Stomach (tissue), 9 donors: Measurements from ENCODE around the gene SARS1. TPM values are rescaled to one million over a fixed set of nuclear protein-coding genes. Genes with fewer than 3 reads are reported as not detected.

Experiments
- DNase-seq, 2 donors: peaks; one replicate each; pipeline versions ENCODE4 v3.0.0 to v3.0.0-alpha.2; 2013 to 2019
- H3K27ac ChIP-seq, 5 donors: fragments of 200-600 bp in 4 of 5; sonication (generic) in 4 of 5; one replicate each; pipeline ENCODE4 v1.5.1; 2013 to 2019; ENCODE audit warnings: mild to moderate bottlenecking in 1 of 5, moderate library complexity in 1 of 5
- H3K27me3 ChIP-seq, 3 donors: fragments of 200-600 bp; sonication (generic); one replicate each; pipeline ENCODE4 v1.5.1; 2017 to 2019; ENCODE audit warnings: mixed run types in 1 of 3
- H3K36me3 ChIP-seq, 4 donors: fragments of 200-600 bp; sonication (generic); 1 replicate in 3 of 4; 2 replicates in 1 of 4; pipeline ENCODE4 v1.5.1; 2016 to 2019
- H3K4me1 ChIP-seq, 4 donors: fragments of 200-600 bp; sonication (generic); one replicate each; pipeline ENCODE4 v1.5.1; 2016 to 2019
- H3K4me3 ChIP-seq, 4 donors: fragments of 200-600 bp; sonication (generic) in 3 of 4; one replicate each; pipeline ENCODE4 v1.5.1; 2016 to 2019; ENCODE audit warnings: mild to moderate bottlenecking in 1 of 4
- H3K9me3 ChIP-seq, 4 donors: fragments of 200-600 bp; sonication (generic); one replicate each; pipeline ENCODE4 v1.5.1; 2016 to 2019
- CTCF ChIP-seq, 7 experiments: fragments of 450-650 bp in 4 of 7; fragments of 200-600 bp in 3 of 7; sonication (generic) in 3 of 7; IDR thresholded peaks; one replicate each; pipeline ENCODE4 v1.5.1; 2016 to 2019; ENCODE audit warnings: antibody characterized with exemption in 7 of 7, control low read depth in 2 of 7, mild to moderate bottlenecking in 1 of 7
- EP300 ChIP-seq: sonication (generic); formaldehyde crosslinking; IDR thresholded peaks from one replicate; pipeline ENCODE4 v1.6.1; 2017; ENCODE audit warnings: antibody characterized with exemption
- POLR2A ChIP-seq, 4 donors: fragments of 450-650 bp; IDR thresholded peaks; one replicate each; pipeline ENCODE4 v1.6.1; 2016; ENCODE audit warnings: antibody characterized with exemption in 4 of 4, control low read depth in 2 of 4, mild to moderate bottlenecking in 1 of 4, moderate library complexity in 1 of 4
- POLR2AphosphoS5 ChIP-seq, 3 donors: sonication (generic); formaldehyde crosslinking; IDR thresholded peaks; one replicate each; pipeline ENCODE4 v1.6.1; 2016; ENCODE audit warnings: antibody characterized with exemption in 3 of 3
- WGBS, 5 donors: extraction: QIAGEN DNeasy Blood & Tissue Kit in 3 of 5; methylation state at CpG; one replicate each; pipeline versions ENCODE4 v1.1.5 to v1.1.7; 2013 to 2018; 5-methylcytosine and 5-hydroxymethylcytosine counted together
- intact Hi-C: fragments of 100-400 bp; cut with DNase I; formaldehyde crosslinking; loops from one replicate; pipeline ENCODE4 v1.15.1; 2023; ENCODE audit warnings: low total_unique reads
- polyA plus RNA-seq, 3 donors: library from polyadenylated mRNA; stranded (reverse); fragments of 200-250 nt; gene quantifications; one replicate each; pipeline ENCODE4 v1.2.3, GENCODE V29; 2013
- total RNA-seq, 5 donors: library from RNA; depleted of rRNA; stranded (reverse); fragments of >200 nt; gene quantifications; one replicate each; pipeline versions ENCODE4 v1.1.0 to v1.2.3, GENCODE V29; 2014 to 2016
- donor health status: healthy with polysubstance abuse.
- donor health status: Bipolar disorder and iron deficiency.
- donor health status: healthy.

SARS1 gene
- total and polyA plus RNA-seq, 8 donors = 80.8 to 232 (median 110) TPM

GRCh38 chr1:109277434-109278204 is 63.9 kb downstream of the SARS1 start:
- no peaks in the 10 kb centered on the region for H3K27me3 ChIP-seq
- DNase-seq = peak; percentile 84 to 94
- H3K4me1 ChIP-seq = peaks cover 36 to 70% (median 39%) of the 10 kb centered on the region in 4 donors
- intact Hi-C loops = loop anchor here (5.0 kb wide), 1 partner anchor 120 kb away; the partner anchor contains the start of gene SORT1
- no peaks in the 10 kb centered on the region for H3K9me3 ChIP-seq
- peak overlapping the region in 3 of 5 donors; percentile 1 to 36 (median 5) for H3K27ac ChIP-seq
- no peak overlapping the region for H3K4me3 ChIP-seq
- TF ChIP-seq EP300 (no peak), POLR2A (IDR thresholded peaks at IDR 0.05) (no peak), POLR2AphosphoS5 (IDR thresholded peaks at IDR 0.05) (peak in 1 of 3 donors; percentile 65), CTCF (IDR thresholded peaks at IDR 0.05) (peak in 5 of 7 experiments; percentile 88 to 94 (median 93))
- H3K36me3 ChIP-seq = peaks cover 0 to 11% (median 1%) of the 10 kb centered on the region in 4 donors
- WGBS, 5 donors = 60 to 72% (median 61%) methylated on average over 5 to 7 of the region's 7 CpGs

GRCh38 chr1:109279615-109280278 is 66.0 kb downstream of the SARS1 start:
- WGBS, 5 donors = 85 to 94% (median 92%) methylated on average over 5 of the region's 5 CpGs
- no peak for DNase-seq
- Histone ChIP-seq H3K27ac (no peak overlapping the region), H3K4me1 (peaks cover 32 to 61% (median 39%) of the 10 kb centered on the region in 4 donors), H3K9me3 (no peaks in the 10 kb centered on the region), H3K4me3 (no peak overlapping the region), H3K36me3 (peaks cover 0 to 6% (median 0%) of the 10 kb centered on the region in 4 donors), H3K27me3 (no peaks in the 10 kb centered on the region)
- intact Hi-C loops = loop anchor here (5.0 kb wide), 1 partner anchor 118 kb away; the partner anchor contains the start of gene SORT1
- TF ChIP-seq EP300 (no peak), CTCF (IDR thresholded peaks at IDR 0.05) (no peak)

GRCh38 chr1:109280862-109281261 is 67.1 kb downstream of the SARS1 start:
- WGBS, 5 donors = 92 to 97% (median 96%) methylated on average over 12 of the region's 12 CpGs
- no peak for TF ChIP-seq CTCF (IDR thresholded peaks at IDR 0.05)
- TF ChIP-seq POLR2A (IDR thresholded peaks at IDR 0.05) = no peak
- TF ChIP-seq POLR2AphosphoS5 (IDR thresholded peaks at IDR 0.05) = no peak
- TF ChIP-seq EP300 = no peak
- intact Hi-C loops = no loop called here

GRCh38 chr1:109281680-109282496 is 68.2 kb downstream of the SARS1 start:
- peak overlapping the region; percentile 56 to 68 (median 63) for H3K4me3 ChIP-seq
- 60 to 72% (median 68%) methylated on average over 15 to 28 of the region's 28 CpGs for WGBS, 5 donors
- peak overlapping the region in 4 of 5 donors; percentile 87 to 92 (median 90) for H3K27ac ChIP-seq
- H3K9me3 ChIP-seq = no peaks in the 10 kb centered on the region
- no peak for TF ChIP-seq EP300
- no peak for TF ChIP-seq POLR2A (IDR thresholded peaks at IDR 0.05)
- TF ChIP-seq POLR2AphosphoS5 (IDR thresholded peaks at IDR 0.05) = no peak
- TF ChIP-seq CTCF (IDR thresholded peaks at IDR 0.05) = no peak
- no peak for DNase-seq
- intact Hi-C loops = no loop called here
- peaks cover 23 to 39% (median 31%) of the 10 kb centered on the region in 4 donors for H3K4me1 ChIP-seq
- no peaks in the 10 kb centered on the region for H3K27me3 ChIP-seq
- H3K36me3 ChIP-seq = peaks cover 0 to 6% (median 0%) of the 10 kb centered on the region in 4 donors

More at GRCh38 chr1:109280862-109281261, 67.1 kb downstream of the SARS1 start:
- peaks cover 23 to 49% (median 32%) of the 10 kb centered on the region in 4 donors for H3K4me1 ChIP-seq
- peaks cover 0 to 6% (median 0%) of the 10 kb centered on the region in 4 donors for H3K36me3 ChIP-seq
- no peaks in the 10 kb centered on the region for H3K27me3 ChIP-seq
- no peak for DNase-seq
- H3K27ac ChIP-seq = no peak overlapping the region
- H3K9me3 ChIP-seq = no peaks in the 10 kb centered on the region
- no peak overlapping the region for H3K4me3 ChIP-seq
